Activated T-cell treated with anti-CD3 and anti-CD28 coated beads for 4 hours (primary cell): Measurements from ENCODE around the gene NKPD1.
A peak's percentile ranks its signal among the peaks of the same experiment; 100 is the strongest.

ENCODE experiments used
- DNase-seq: peaks from one replicate; pipeline ENCODE4 v3.0.0-alpha.2; 2020

Gene NKPD1, protein sequence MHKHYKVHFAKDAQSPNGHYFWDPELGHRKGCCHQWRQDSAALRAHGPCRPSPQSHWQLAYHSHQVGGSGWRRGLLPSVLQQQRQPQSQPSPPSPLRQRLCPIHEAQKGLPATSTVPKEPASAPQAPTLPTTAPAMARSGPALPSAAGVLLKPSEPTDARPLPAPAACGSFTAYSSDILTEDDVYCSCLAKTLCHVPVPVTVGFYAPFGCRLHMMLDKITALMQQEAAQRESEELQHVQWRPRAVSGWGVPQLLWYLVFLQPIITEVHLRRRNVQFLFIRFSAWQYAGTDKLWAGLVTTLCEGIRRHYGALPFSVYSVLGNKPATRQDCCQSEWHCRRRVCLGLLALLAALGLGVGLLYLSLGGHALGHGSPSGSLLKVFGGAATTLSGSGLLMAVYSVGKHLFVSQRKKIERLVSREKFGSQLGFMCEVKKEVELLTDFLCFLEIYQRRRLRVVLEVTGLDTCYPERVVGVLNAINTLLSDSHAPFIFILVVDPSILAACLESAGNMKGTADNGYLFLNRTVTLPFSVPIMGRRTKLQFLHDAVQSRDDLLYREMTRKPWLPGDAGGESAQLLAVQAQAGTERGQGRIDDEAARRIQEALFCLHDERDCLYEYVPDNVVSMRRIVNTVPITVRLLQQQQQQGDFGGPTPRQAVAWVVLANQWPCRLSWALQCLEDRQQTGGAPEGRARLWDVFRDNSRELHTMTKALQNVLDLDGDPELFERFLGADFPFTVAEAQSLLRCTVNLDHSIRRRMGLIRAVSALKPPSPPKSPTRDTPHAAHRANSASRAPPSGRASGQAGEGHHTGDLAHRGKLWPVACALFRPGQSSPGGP

DNA sequence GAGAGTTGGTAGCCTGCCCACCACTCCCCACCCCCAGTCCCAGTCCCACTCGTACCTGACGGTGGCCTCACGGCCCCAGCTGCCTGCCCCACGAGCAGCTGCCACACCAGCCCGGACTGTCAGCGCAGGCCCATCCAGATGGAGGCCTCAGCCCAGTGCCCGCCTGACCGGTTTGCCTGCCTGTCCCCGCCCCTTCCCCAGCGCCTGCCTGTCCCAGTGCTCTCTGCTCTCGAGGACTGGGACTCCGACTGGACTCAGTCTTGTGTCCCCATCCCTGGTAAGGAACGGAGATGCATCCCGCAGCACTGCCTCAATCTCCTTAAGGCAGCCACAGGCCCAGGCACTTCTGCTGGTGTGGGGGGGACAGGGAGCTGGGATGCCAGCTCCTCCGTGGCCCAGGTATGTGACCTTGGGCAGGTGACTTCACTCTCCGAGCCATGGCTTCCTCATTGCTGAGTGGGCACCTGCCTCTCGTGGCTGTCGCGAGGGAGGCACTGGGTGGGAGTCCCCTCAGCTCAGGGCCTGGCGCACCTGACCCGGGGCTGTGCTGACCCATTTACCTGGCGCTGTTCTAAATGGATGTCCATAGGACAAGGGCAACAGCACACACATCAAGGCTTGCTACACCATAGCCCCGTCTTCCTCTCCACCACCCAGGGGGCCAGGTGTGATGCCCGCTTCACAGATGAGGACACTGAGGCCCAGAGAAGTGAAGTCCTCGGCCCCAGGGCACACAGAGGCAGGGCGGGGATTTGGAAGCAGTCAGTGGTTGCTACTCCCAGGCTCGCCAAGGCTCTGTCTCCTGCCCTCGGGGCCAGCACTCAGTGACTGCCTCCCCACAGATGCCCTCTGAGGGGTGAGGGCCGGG lies at the start of gene NKPD1:
Gene NKPD1, minus strand, starts transcription at position 113 of the 868 bp plus-strand sequence. CDS start 832 bp downstream, outside the sequence.
- no peak for DNase-seq

DNA sequence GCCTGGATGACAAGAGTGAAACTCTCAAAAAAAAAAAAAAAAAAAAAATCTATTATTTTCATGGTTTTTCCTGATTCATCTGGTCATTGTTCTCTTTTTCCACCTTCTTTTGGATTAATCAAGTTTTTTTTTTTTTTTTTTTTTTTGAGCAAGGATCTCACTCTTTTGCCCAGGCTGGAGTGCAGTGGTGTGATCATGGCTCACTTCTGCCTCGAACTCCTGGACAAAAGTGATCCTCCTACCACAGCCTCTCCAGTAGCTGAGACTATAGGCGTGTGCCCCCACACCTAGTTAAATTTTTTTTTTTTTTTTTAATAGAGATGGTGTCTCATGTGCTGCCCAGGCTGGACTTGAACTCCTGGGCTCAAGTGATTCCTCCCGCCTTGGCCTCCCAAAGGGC lies 45.5 kb upstream of the NKPD1 start:
- no peak for DNase-seq

DNA sequence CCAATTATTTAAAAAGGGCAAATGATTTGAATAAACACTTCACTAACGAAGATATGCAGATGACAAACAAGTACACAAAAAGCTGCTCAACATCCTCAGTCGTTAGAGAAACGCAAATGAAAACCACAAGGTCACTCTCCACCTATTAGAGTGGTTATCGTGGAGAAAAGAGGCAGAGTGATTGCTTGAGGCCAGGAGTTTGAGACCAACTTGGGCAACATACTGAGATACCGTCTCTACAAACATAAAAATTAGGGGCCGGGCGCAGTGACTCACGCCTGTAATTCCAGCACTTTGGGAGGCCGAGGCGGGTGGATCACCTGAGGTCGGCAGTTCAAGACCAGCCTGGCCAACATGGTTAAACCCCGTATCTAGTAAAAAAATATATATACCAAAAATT lies 45.0 kb upstream of the NKPD1 start:
- DNase-seq = no peak

DNA sequence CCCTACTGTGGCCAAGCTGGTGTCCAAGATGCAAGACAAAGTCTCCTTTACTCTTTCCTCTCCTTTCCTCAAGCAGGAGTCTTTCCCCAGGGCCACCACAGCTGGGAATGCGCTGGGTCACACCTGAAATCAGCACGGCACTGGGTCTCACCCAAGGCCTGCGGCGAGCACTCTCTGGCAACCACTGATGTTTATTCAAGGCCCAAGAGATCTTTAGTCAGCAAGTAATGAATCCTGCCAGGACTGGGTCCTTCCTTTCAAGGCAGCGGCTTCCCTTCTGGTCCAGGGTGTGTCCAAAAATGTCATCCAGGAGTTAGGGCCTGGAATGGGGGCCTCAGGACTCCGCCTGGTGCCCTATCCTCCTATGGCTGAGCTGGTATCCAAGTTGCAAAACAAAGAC lies 41.9 kb upstream of the NKPD1 start:
- no peak for DNase-seq

DNA sequence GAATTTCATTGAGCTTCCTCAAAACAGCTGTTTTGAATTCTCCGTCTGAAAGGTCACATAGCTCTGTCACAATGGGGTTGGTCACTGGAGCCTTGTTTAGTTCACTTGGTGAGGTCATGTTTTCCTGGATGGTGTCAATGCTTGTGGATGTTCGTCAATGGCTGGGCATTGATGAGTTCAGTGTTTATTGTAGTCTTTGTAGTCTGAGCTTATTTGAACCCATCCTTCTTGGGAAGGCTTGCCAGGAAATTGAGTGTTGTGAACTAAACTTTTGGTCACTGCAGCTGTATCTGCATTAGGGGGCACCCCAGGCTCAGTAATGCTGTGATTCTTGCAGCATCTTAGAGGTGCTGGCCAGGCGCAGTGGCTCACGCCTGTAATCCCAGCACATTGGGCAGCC lies 39.8 kb upstream of the NKPD1 start:
- DNase-seq = no peak

DNA sequence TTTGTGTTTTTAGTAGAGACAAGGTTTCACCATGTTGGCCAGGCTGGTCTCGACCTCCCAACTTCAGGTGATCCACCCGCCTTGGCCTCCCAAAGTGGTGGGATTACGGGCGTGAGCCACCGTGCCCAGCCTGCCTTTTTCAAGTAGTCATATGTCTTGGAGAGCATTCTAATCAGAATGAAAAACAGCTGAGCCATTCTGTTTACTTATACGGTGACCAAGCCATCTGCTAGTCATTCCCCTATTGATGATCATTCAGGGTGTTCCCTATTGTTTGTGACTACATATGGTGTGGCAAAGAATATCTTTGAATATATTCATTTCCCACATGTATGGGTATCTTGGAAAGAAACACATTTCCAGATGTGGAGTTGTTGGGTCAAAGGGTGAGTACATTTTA lies 35.0 kb upstream of the NKPD1 start:
- no peak for DNase-seq

DNA sequence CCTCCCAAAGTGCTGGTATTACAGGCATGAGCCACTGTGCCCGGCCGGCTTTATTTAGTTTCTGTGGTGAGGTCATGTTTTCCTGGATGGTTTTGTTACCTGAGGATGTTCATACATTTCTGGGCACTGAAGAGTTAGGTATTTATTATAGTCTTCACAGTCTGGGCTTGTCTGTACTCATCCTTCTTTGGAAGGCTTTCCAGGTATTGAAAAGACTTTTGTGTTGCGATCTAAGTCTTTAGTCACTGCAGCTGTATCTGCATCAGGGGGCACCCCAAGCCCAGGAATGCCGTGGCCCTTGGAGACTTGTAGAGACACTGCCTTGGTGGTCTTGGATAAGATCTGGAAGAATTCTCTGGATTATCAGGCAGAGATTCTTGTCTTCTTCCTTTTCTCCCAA lies 30.6 kb upstream of the NKPD1 start:
- DNase-seq = no peak

DNA sequence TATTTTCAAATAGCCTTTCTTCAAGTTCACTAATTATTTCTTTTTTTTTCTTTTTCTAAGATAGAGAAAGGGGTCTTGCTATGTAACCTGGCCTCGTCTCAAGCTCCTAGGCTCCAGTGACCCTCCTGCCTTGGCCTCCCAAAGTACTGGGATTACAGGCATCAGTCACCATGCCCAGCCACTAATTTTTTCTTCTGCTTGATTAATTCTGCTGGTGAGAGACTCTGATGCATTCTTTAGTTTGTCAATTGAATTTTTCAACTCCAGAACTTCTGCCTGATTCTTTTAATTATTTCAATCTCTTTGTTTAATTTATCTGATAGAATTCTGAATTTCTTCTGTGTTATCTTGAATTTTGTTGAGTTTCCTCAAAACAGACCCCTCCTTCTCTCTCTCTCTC lies 29.2 kb upstream of the NKPD1 start:
- DNase-seq = no peak

DNA sequence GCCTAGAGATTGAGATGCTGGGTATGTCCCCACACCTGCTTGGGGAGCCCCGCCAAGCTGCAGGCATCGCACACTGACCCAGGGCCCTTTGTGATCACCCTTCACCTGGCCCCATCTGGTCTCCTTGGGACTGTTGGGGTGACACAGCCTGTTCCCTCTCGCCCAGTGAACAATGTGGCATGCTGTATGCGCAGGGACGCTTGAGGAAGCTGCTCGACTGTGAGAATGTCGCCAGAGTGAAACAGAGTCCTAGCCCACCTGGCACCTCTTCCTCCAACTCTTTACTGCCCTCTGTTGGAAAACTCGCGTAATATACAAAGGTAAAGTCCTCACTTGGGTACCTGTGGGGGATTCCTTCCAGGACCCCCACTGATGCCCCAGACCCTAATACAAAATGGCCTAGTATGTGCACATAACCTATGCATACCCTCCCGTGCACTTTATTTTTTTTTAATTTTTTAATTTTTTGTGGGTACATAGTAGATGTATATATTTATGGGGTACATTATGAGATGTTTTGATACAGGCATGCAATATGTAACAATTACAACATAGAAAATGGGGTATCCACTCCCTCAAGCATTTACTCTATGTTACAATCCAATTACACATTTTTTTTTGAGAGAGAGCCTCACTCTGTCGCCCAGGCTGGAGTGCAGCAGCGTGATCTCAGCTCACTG lies 26.8 kb upstream of the NKPD1 start:
- DNase-seq = no peak

DNA sequence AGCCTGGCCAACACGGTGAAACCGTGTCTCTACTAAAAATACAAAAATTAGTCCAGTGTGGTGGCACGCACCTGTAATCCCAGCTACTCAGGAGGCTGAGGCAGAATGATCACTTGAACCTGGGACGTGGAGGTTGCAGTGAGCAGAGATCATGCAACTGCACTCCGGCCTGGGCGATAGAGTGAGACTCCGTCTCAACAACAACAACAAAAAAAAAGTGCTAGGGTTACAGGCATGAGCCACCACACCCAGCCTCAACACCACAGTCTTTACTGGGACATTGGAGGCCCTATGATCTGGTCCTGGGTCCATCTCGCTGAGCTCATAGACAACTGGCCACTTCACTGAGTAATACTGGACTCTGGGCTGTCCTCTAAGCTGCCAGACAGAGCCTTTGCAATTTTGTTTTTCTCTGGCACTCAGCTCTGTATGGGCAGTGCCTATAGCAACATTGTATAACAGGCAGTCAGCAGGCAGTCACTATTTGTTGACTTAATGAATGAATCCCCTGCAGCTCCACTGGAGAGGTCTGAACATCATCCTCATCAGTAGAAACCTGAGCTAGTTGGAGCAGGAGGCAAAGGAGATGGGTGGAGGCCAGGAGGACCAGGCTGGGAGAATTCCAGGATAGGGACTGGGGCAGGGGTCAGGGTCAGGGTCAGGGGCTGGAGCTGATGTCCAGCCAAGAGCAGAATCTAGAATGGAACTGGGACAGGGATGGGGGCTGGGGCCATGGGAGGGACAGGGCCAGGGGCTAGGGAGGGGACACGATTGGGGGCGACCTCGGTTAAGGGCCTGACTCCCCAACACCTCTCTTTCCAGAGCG lies 25.9 kb upstream of the NKPD1 start:
- DNase-seq = no peak

DNA sequence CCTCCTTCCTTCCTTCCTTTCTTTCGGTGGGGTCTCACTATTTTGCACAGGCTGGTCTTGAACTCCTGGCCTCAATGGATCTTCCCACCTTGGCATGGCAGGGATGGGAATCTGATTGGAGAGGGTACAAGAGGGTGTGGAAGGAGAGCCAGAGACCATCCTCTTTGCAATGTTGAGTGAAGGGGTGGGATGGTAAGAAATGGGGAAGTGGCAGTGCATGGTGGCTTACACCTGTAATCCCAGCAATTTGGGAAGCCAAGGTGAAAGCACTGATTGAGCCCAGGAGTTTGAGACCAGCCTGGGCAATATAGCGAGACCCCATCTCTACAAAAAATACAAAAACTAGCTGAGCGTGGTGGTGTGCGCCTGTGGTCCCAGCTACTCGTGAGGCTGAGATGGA lies 23.3 kb upstream of the NKPD1 start:
- no peak for DNase-seq

DNA sequence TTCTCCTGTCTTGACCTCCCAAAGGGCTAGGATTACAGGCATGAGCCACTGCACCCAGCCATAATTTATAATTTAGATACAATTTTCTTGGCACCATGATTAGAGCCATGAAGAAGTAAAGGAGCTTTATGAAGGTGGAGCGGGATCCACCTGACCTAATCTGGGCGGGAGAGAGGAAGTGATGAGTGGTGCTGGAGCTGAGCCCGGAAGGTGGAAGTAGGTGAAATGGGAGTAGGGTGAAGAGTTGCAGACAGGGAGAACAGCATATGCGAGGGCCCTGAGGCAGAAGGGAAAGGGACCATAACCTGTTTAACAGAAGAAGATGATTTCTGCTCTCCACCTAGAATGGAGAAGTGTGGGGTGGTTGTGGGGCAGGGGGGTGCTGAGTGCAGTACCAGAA lies 22.0 kb upstream of the NKPD1 start:
- no peak for DNase-seq

DNA sequence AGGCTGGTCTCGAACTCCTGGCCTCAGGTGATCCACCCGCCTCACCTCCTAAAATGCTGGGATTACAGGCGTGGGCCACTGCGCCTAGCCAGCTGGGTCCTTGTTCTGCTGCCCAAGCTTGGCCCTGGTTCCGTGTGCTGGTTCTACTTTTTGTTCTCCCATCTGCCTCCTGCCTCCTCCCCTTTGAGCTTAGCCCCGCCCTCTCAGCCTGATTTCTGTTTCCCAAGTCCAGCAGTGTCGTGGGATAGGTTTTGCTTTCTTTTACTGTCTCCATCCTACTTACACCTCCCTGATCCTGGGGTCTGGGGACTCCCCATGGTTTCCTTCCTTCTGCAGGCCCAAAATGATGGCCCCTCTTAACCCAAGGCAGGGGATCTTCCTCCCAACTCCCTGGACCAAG lies 20.2 kb upstream of the NKPD1 start:
- no peak for DNase-seq

DNA sequence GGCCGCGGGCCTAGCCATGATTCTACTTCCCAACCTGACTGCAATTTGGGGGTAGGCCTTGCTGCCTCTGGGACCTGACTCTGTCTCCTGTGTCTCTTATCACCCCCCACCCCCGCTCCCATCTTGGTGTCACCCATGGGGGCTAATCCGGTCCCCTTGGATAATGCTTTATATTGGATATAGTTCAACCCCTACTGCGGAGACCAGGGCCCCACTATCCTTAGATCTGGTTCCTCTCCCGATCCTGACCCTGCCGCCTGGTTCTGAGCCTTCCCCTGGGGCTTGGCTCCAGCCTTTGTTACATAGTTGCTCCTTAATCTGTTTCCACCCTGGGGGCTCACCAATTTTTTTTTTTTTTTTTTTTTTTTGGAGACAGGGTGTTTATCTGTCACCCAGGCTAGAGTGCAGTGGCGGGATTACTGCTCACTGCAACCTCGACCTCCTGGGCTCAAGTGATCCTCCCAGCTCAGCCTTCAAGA lies 19.1 kb upstream of the NKPD1 start:
- no peak for DNase-seq

DNA sequence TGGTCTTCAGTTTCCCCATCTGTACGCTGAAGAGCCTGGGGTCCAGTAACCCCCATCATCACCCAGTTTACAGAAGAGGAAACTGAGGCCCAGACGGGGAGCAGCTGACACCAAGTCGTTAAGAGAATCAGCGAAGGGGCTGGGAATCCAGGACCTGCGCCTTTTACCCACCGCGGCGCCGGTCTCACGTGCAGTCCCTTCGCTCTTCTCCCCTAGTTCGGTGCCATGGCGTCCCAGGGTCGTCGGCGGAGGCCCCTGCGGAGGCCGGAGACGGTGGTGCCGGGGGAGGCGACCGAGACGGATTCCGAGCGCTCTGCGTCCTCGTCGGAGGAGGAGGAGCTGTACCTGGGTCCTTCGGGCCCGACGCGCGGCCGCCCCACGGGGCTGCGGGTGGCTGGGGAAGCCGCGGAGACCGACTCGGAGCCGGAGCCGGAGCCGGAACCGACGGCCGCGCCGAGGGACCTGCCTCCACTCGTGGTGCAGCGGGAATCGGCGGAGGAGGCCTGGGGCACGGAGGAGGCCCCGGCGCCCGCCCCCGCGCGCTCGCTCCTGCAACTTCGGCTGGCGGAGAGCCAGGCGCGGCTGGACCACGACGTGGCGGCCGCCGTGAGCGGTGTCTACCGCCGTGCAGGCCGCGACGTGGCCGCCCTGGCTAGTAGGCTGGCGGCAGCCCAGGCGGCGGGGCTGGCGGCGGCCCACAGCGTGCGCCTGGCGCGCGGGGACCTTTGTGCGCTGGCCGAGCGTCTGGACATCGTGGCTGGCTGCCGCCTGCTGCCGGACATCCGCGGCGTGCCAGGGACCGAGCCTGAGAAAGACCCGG lies 18.5 kb upstream of the NKPD1 start:
- no peak for DNase-seq

DNA sequence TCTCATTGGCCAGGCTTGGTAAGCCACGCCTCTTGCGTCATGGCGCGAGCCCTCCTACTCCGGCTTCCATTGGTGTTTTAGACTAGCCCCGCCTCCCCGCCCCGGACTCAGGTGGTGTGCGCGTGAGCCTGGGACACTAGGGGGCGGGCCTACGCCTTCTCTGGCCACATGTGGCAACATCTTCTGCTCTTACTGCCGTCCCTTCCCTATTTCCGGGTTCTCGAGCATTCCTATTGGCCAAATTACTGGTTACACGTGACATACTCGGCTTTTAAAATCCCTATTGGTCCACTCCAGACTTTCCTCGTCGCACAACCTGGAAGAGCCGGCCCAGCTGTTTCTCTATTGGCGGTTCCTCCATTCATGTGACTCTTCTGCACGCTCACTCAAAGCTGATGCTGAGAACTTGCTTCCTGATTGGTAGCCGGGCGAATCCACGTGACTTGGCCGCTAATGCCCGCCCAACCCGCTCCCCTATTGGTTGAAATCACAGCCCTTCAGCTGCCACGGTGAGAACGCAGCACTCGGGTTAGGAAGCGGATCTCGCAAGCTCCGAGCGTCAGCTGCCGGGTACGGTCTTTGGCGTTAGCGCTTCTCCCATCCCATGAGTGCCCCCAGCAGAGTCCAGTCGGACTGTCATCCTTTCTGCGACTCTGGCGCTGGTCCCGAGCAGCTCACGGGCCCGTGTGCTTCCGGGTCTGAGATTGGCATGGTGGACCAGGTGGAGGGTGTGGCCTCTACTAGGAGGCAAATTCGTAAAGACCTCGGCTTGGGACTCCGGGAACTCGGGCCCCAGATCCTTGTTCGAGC lies 17.7 kb upstream of the NKPD1 start, which contains the start of gene BLOC1S3:
Gene BLOC1S3, plus strand, starts transcription at position 523 of the 810 bp plus-strand sequence. CDS start 513 bp downstream, outside the sequence.
- peak; percentile 99 for DNase-seq

DNA sequence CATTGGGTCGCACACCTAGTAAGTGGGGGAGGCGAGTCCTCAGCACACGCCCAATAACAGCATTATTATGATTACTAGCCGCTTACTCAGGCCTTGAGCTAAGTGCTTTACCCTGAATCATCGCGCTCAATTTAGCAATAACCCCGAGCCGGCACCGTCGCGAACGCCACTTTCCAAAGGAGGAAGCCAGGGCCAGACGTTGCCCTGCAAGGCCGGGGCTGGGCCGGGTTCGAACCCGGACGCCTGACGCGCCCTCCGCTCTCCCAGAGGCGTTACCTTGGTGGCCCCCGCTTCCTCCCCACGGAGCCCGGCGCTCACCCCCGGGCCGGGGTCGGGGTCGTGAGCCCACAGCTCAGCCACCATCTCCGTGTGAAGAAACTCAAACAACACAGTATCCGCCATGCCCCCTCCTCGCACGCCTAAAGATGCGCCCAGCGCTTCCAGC lies 17.1 kb upstream of the NKPD1 start, which contains the start of gene TRAPPC6A:
Gene TRAPPC6A, minus strand, starts transcription at position 421 of the 445 bp plus-strand sequence. Its CDS starts 19 bp downstream, at position 402.
- no peak for DNase-seq

DNA sequence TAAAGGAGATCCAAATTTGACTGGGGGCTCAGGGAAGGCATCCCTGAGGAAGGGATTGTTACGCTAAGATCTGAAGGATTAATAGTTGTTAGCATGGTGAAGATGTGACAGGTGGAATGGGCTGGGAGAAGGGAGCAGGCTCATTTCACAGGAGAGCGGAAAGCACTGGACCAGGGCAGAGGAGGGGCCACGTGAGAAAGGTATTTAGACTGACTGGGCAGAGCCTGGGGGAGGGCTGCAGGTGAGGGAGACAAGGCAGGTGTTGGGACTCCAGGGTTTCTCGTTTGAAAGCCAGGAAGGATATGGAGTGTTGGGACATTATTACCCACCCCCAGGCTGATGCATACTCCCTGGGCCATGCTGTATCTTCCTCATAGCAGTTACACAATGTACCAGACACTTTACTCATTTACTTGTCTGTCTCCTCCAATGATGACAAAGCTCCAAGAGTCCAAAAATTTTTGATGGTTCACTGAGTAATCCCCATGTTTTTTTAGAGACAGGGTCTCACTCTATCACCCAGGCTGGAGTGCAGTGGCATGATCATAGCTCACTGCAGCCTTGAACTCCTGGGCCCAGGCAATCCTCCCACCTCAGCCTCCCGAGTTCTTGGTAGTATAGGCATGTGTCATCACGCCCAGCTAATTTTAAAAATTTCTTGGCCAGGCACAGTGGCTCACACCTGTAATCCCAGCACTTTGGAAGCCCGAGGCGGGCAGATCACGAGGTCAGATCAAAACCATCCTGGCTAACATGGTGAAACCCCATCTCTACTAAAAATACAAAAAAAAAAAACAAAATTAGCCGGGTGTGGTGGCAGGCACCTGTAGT lies 14.9 kb upstream of the NKPD1 start:
- DNase-seq = no peak
